DND-41 (cell line): Measurements from ENCODE around the gene HNRNPA2B1.

Experiments used
- CTCF ChIP-seq: IDR thresholded peaks from 2 replicates; pipeline ENCODE4 v1.5.1; 2012; ENCODE audit warnings: borderline replicate concordance, low read length, moderate library complexity, mild to moderate bottlenecking; ENCODE audit not compliant: poor library complexity, severe bottlenecking; ENCODE audit errors: extremely low read depth
- EZH2 ChIP-seq: IDR thresholded peaks from 3 replicates; pipeline ENCODE4 v1.6.1; 2012; ENCODE audit warnings: borderline replicate concordance, low read depth, mild to moderate bottlenecking, moderate library complexity, low read length, inconsistent platforms; ENCODE audit not compliant: severe bottlenecking

GRCh38 chr7:26185844-26186180, 14.7 kb downstream of the HNRNPA2B1 start:
- no peak for TF ChIP-seq CTCF
- no peak for TF ChIP-seq EZH2
